Keratinocyte (primary cell): ENCODE data around the gene AP3M1. TPM values are rescaled to one million over a fixed set of nuclear protein-coding genes. Genes with fewer than 3 reads are reported as not detected.

Experiments used
- DNase-seq: peaks from one replicate; pipeline ENCODE4 v3.0.0-alpha.2; 2011; ENCODE audit warnings: low read depth, missing footprints, low spot score
- FAIRE-seq: peaks from 2 replicates; lab custom pipeline; 2011; peaks lifted over from hg19 to GRCh38; lab: Jason Lieb, UNC
- H2AFZ ChIP-seq: 2 replicates; pipeline ENCODE4 v1.6.0; 2012; ENCODE audit warnings: low read length, control low read depth, inconsistent platforms; ENCODE audit not compliant: control insufficient read depth
- H3K27ac ChIP-seq: 2 replicates; pipeline ENCODE4 v1.5.1; 2011; ENCODE audit warnings: low read length; ENCODE audit not compliant: control insufficient read depth, insufficient read depth
- H3K27me3 ChIP-seq: 3 replicates; pipeline ENCODE4 v1.6.0; 2011; ENCODE audit warnings: low read length; ENCODE audit not compliant: control insufficient read depth, insufficient read depth; ENCODE audit errors: extremely low read depth
- H3K36me3 ChIP-seq, 2 experiments: 2 replicates in 1 of 2; 3 replicates in 1 of 2; pipeline ENCODE4 v1.5.1; 2011; ENCODE audit warnings: low read length in 2 of 2, mild to moderate bottlenecking in 1 of 2; ENCODE audit not compliant: control insufficient read depth in 2 of 2, insufficient read depth in 2 of 2; ENCODE audit errors: extremely low read depth in 1 of 2
- H3K4me1 ChIP-seq: 3 replicates; pipeline ENCODE4 v1.5.1; 2011; ENCODE audit warnings: low read length; ENCODE audit not compliant: control insufficient read depth, insufficient read depth; ENCODE audit errors: extremely low read depth
- H3K4me2 ChIP-seq: 3 replicates; pipeline ENCODE4 v1.6.0; 2011; ENCODE audit warnings: low read depth, low read length; ENCODE audit not compliant: control insufficient read depth, insufficient read depth; ENCODE audit errors: extremely low read depth
- H3K4me3 ChIP-seq, 3 experiments: fragments of 200-600 bp in 1 of 3; sonication (generic) in 1 of 3; 2 replicates in 2 of 3; 3 replicates in 1 of 3; pipeline ENCODE4 v1.5.1; 2011 to 2016; ENCODE audit warnings: low read length in 3 of 3, mild to moderate bottlenecking in 3 of 3, control low read depth in 2 of 3, inconsistent platforms in 1 of 3, low read depth in 1 of 3, mixed read lengths in 1 of 3, mixed run types in 1 of 3, moderate library complexity in 1 of 3; ENCODE audit not compliant: control insufficient read depth in 2 of 3, insufficient read depth in 2 of 3; ENCODE audit errors: extremely low read depth in 1 of 3
- H3K79me2 ChIP-seq: 2 replicates; pipeline ENCODE4 v1.6.0; 2012; ENCODE audit warnings: low read length; ENCODE audit not compliant: control insufficient read depth, insufficient read depth
- H3K9ac ChIP-seq: 3 replicates; pipeline ENCODE4 v1.6.0; 2011; ENCODE audit warnings: low read length; ENCODE audit not compliant: control insufficient read depth, insufficient read depth; ENCODE audit errors: extremely low read depth
- H3K9me1 ChIP-seq: 3 replicates; pipeline ENCODE4 v1.6.0; 2011; ENCODE audit warnings: low read length; ENCODE audit not compliant: control insufficient read depth, insufficient read depth; ENCODE audit errors: extremely low read depth
- H3K9me3 ChIP-seq: 2 replicates; pipeline ENCODE4 v1.5.1; 2012; ENCODE audit warnings: low read depth, low read length; ENCODE audit not compliant: control insufficient read depth
- H4K20me1 ChIP-seq: 3 replicates; pipeline ENCODE4 v1.6.0; 2011; ENCODE audit warnings: low read length; ENCODE audit not compliant: control insufficient read depth, insufficient read depth; ENCODE audit errors: extremely low read depth
- CTCF ChIP-seq, 3 experiments: IDR thresholded peaks in 1 of 3; conservative IDR thresholded peaks in 1 of 3; optimal IDR thresholded peaks in 1 of 3; 2 replicates in 2 of 3; 3 replicates in 1 of 3; pipeline versions ENCODE3 to v1.5.1; 2011; ENCODE audit warnings: low read length in 3 of 3, mild to moderate bottlenecking in 3 of 3, moderate library complexity in 2 of 3, control low read depth in 1 of 3, inconsistent platforms in 1 of 3; ENCODE audit not compliant: insufficient read depth in 2 of 3; ENCODE audit errors: extremely low read depth in 1 of 3
- EZH2 ChIP-seq: IDR thresholded peaks from one replicate; pipeline ENCODE4 v1.6.1; 2012; ENCODE audit warnings: inconsistent platforms, mild to moderate bottlenecking, low read length, moderate library complexity
- dilution Hi-C: fragments of 300-500 bp; cut with MboI; formaldehyde crosslinking; loops from one replicate; pipeline ENCODE4 v1.7.0; 2020; ENCODE audit warnings: low sequenced_read_pairs; ENCODE audit not compliant: extremely low pct_ligation_motif_present
- polyA plus RNA-seq, 5 experiments: library from polyadenylated mRNA; depleted of rRNA in 3 of 5; stranded (reverse) in 3 of 5; stranded (forward) in 1 of 5; unstranded in 1 of 5; fragments of >200 nt; gene quantifications; 1 replicate in 1 of 5; 2 replicates in 3 of 5; 3 replicates in 1 of 5; pipeline versions ENCODE4 v1.2.1 to v1.2.3, GENCODE V29; 2011 to 2012; ENCODE audit warnings: missing spikeins in 2 of 5, low read depth in 1 of 5, low replicate concordance in 1 of 5

AP3M1 gene
- polyA plus RNA-seq, 1 donor (not counting 4 experiments of a cell fraction or from before 2014, with no cell fraction given), result 53.5 TPM

- DNase-seq (no peak), FAIRE-seq (no peak)
- dilution Hi-C loops, result no loop called here
- Histone ChIP-seq H3K9me3 (no peaks in the 10 kb centered on the region), H3K4me2 (no peak overlapping the region), H3K4me1 (no peaks in the 10 kb centered on the region), H3K36me3 (peaks cover 8 to 30% of the 10 kb centered on the region in 2 experiments), H4K20me1 (no peaks in the 10 kb centered on the region), H3K79me2 (no peaks in the 10 kb centered on the region), H3K27me3 (no peaks in the 10 kb centered on the region), H3K9ac (no peak overlapping the region), H3K4me3 (no peak overlapping the region), H3K9me1 (no peaks in the 10 kb centered on the region), H2AFZ (no peak overlapping the region), H3K27ac (no peak overlapping the region)
- TF ChIP-seq EZH2, result no peak
- no peak for TF ChIP-seq CTCF (optimal IDR thresholded peaks at IDR 0.05 in 1 of 3, IDR thresholded peaks at IDR 0.05 in 1 of 3, conservative IDR thresholded peaks at IDR 0.05 in 1 of 3; ENCODE audit: extremely low read depth in 1 of 3, insufficient read depth in 2 of 3, low read length in 3 of 3)
Measured at GRCh38 chr10:74088722-74089121, 61.9 kb downstream of the AP3M1 start.

GRCh38 chr10:74086317-74086716 lies 64.3 kb downstream of the AP3M1 start:
- peak; percentile 26 for FAIRE-seq
- no peaks in the 10 kb centered on the region for H3K4me1 ChIP-seq

More at GRCh38 chr10:74086317-74086716, 64.3 kb downstream of the AP3M1 start:
- no peak for DNase-seq
- dilution Hi-C loops, result no loop called here
- no peak for TF ChIP-seq EZH2
- no peak for TF ChIP-seq CTCF (optimal IDR thresholded peaks at IDR 0.05 in 1 of 3, IDR thresholded peaks at IDR 0.05 in 1 of 3, conservative IDR thresholded peaks at IDR 0.05 in 1 of 3; ENCODE audit: extremely low read depth in 1 of 3, insufficient read depth in 2 of 3, low read length in 3 of 3)
- peaks cover 14 to 20% of the 10 kb centered on the region in 2 experiments for H3K36me3 ChIP-seq
- H3K9me3 ChIP-seq, result no peaks in the 10 kb centered on the region
- H3K9ac ChIP-seq, result no peak overlapping the region
- H3K79me2 ChIP-seq, result peaks cover 3% of the 10 kb centered on the region
- H2AFZ ChIP-seq, result no peak overlapping the region
- no peak overlapping the region for H3K27ac ChIP-seq
- H3K9me1 ChIP-seq, result no peaks in the 10 kb centered on the region
- no peak overlapping the region for H3K4me3 ChIP-seq
- no peaks in the 10 kb centered on the region for H4K20me1 ChIP-seq
- no peaks in the 10 kb centered on the region for H3K27me3 ChIP-seq
- no peak overlapping the region for H3K4me2 ChIP-seq
